Measurements from ENCODE around the gene NRL. TPM values are rescaled to one million over a fixed set of nuclear protein-coding genes. Genes with fewer than 3 reads are reported as not detected.
A peak's percentile ranks its signal among the peaks of the same experiment; 100 is the strongest.
"Not testable (repeated sequence)": the region's sequence is repeated elsewhere in the genome, so short reads cannot be mapped to it uniquely, and the experiment has no call there.

NRL gene
- total RNA-seq, 3 donors from 2014 or later (not counting 1 experiment from before 2014, with no cell fraction given), result 0.78 to 3.3 (median 2.8) TPM

DNA sequence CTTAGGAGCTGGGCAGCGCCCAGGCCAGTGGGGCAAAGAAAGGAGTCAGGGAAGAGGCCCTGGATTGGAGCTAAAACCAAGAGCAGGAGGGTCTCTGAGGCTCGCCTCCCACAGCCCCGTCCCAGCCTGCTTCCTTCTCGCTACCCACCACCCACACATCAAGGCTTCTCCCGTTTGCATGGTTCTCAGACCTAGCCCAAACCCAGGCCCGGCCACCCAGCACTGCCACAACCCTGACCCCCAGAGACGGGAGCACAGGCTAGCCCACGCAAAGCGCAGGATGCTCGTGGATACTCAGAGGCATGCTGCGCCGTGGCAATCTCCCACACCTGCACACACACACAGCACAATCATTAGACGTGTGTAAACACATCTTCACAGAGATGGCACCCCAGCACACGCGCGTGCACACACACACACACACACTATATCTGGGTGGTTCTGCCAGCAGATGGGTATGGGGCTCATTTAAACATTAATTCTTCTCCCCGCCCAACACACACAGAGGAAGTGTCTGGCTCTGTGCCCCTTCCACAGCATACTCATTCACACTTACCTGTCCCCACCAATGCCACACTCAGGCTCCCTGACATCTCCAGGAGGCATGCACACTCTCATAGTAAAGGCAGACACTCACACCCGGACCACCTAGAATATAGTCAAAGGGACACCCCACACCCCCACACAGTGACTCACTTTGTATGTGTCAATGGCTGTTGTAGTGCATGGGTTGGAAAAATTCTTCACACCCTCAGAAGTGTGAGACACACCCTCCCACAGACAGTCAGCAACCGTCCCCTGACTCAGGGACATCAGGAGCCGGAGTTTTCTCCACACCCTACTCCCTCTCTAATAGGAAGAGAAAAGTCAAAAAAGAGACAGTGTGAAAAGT lies 61.8 kb downstream of the NRL start:
- no peaks in the 10 kb centered on the region for H3K27me3 ChIP-seq (ENCODE audit: control insufficient read depth, insufficient read depth, low read length)
- TF ChIP-seq, protein P1, sequence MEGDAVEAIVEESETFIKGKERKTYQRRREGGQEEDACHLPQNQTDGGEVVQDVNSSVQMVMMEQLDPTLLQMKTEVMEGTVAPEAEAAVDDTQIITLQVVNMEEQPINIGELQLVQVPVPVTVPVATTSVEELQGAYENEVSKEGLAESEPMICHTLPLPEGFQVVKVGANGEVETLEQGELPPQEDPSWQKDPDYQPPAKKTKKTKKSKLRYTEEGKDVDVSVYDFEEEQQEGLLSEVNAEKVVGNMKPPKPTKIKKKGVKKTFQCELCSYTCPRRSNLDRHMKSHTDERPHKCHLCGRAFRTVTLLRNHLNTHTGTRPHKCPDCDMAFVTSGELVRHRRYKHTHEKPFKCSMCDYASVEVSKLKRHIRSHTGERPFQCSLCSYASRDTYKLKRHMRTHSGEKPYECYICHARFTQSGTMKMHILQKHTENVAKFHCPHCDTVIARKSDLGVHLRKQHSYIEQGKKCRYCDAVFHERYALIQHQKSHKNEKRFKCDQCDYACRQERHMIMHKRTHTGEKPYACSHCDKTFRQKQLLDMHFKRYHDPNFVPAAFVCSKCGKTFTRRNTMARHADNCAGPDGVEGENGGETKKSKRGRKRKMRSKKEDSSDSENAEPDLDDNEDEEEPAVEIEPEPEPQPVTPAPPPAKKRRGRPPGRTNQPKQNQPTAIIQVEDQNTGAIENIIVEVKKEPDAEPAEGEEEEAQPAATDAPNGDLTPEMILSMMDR (IDR thresholded peaks at IDR 0.05), result no peak
- peaks cover 18 to 45% of the 10 kb centered on the region in 2 donors for H3K4me1 Mint-ChIP-seq
- peak overlapping the region; percentile 68 for H3K4me3 ChIP-seq (ENCODE audit: low read length)
- 53% methylated on average over 17 of the region's 20 CpGs for WGBS (ENCODE audit: insufficient coverage)
- peak overlapping the region; percentile 88 for H3K4me3 Mint-ChIP-seq
- peaks cover 33% of the 10 kb centered on the region for H3K4me1 ChIP-seq (ENCODE audit: control insufficient read depth, insufficient read depth, low read length)
- intact Hi-C loops (cut with micrococcal nuclease), result loop anchor here (2.0 kb wide), 1 partner anchor 62 kb away; the partner anchor contains the start of genes DCAF11 and NRL
- H3K36me3 ChIP-seq (ENCODE audit: control insufficient read depth, insufficient read depth, low read length), result no peaks in the 10 kb centered on the region
- no peaks in the 10 kb centered on the region for H3K9me3 Mint-ChIP-seq
- peak overlapping the region; percentile 69 to 90 for H3K27ac Mint-ChIP-seq
- no peak overlapping the region for H3K27ac ChIP-seq (ENCODE audit: low read length)
- H3K27me3 Mint-ChIP-seq (ENCODE audit: low read depth in 2 of 2), result peaks cover 0 to 2% of the 10 kb centered on the region in 2 donors
- ATAC-seq (peak; percentile 73 to 77 (median 77)), DNase-seq (peak; percentile 51 to 53)
- no peaks in the 10 kb centered on the region for H3K9me3 ChIP-seq (ENCODE audit: control insufficient read depth, insufficient read depth, low read length)
- H3K36me3 Mint-ChIP-seq, result no peaks in the 10 kb centered on the region

DNA sequence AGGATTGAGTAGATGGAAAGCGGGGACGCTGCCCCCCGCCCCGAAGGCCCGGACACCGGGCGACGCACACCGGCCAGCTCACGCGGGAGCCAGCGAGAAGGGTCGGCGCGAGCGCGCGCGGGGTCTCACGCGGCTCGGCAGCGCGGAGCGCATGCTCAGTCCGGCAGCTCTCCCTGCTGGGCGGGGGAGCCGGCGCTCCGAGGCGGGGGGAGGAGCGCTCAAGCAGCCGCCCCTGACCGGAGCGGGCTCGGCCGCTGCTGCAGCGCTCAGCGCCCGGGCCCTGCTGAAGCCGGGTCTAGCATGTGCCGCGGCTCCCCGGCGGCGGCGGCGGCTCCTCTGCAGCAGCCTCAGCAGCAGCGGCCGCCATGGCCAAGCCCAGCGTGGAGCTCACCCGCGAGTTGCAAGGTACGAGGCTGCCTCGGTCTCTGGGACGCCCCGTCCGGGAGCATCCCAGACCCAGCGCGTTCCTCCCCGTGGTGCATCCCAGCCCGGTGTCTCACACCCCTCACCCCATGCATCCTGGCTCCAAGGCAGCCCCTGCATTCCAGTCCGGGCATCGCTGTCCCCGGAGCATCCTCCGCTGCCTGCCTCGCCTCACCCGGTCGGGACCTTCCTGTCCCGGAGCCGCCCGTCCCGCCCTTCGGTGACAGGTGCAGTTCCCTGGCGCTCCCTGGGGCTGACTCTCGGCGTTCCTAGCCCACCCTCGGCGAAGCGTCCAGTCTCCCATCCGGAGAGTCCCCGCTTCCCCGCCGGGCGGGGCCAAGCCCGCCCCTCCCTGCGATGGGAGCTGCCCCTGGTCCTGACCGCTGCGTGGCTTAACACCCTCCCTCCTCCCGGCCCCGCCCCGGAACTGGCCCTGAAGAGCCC lies 62.7 kb downstream of the NRL start, which contains the start of gene CARMIL3:
Gene CARMIL3 (plus strand): TSS at position 221 of the 867 bp plus-strand sequence. CDS start 145 bp downstream, at position 366.
- intact Hi-C loops (cut with micrococcal nuclease), result loop anchor here (2.0 kb wide), 1 partner anchor 63 kb away; the partner anchor contains the start of genes DCAF11 and NRL
- Histone ChIP-seq H3K36me3 (ENCODE audit: control insufficient read depth, insufficient read depth, low read length) (no peaks in the 10 kb centered on the region), H3K27ac (ENCODE audit: low read length) (no peak within 1 kb of the TSS), H3K9me3 (ENCODE audit: control insufficient read depth, insufficient read depth, low read length) (no peaks in the 10 kb centered on the region), H3K4me1 (ENCODE audit: control insufficient read depth, insufficient read depth, low read length) (peaks cover 33% of the 10 kb centered on the region), H3K27me3 (ENCODE audit: control insufficient read depth, insufficient read depth, low read length) (no peaks in the 10 kb centered on the region), H3K4me3 (ENCODE audit: low read length) (peak within 1 kb of the TSS; percentile 68)
- H3K27ac Mint-ChIP-seq, result peak within 1 kb of the TSS; percentile 69 to 90
- H3K9me3 Mint-ChIP-seq, result no peaks in the 10 kb centered on the region
- peak within 1 kb of the TSS; percentile 88 for H3K4me3 Mint-ChIP-seq
- TF ChIP-seq, protein P1 (IDR thresholded peaks at IDR 0.05), result no peak
- peaks cover 0 to 2% of the 10 kb centered on the region in 2 donors for H3K27me3 Mint-ChIP-seq (ENCODE audit: low read depth in 2 of 2)
- H3K4me1 Mint-ChIP-seq, result peaks cover 18 to 45% of the 10 kb centered on the region in 2 donors
- peak; percentile 64 to 83 for DNase-seq
- WGBS (ENCODE audit: insufficient coverage), result under 1% methylated on average over 92 of the region's 92 CpGs
- ATAC-seq, result peak; percentile 67 to 82 (median 78)
- no peaks in the 10 kb centered on the region for H3K36me3 Mint-ChIP-seq

DNA sequence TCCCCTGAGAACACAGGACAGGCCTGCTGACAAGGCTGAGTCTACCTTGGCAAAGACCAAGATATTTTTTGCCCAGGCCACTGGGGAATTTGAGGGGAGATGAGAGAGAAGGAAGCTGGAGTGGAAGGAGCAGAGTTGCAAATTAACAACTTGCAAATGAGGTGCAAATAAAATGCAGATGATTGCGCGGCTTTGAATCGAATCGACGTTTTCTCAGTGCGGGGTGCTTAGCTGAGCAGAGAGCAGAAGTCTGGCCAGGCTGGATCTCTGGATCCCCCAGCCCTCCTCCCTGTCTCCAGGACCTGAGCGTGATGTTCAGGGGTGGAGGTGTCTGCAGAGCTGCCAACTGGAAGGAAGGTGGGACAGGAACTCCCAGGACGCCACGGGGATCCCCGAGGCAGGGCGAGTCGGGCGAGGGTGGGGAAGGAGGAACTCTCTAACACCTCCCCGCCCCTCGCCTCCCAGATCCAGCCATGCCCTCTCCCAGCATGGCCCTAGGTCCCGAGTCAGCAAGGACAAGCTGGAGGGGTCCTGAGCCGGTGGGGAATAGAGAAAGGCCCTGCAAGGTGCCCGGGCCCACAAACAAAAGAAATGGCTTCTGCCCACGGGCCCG lies 63.5 kb downstream of the NRL start:
- no peaks in the 10 kb centered on the region for H3K27me3 ChIP-seq (ENCODE audit: control insufficient read depth, insufficient read depth, low read length)
- H3K27ac ChIP-seq (ENCODE audit: low read length), result no peak overlapping the region
- no peaks in the 10 kb centered on the region for H3K9me3 Mint-ChIP-seq
- DNase-seq, result peak in 1 of 2 donors; percentile 42
- H3K36me3 Mint-ChIP-seq, result no peaks in the 10 kb centered on the region
- peak overlapping the region in 1 of 2 donors; percentile 90 for H3K27ac Mint-ChIP-seq
- TF ChIP-seq, protein P1 (IDR thresholded peaks at IDR 0.05), result no peak
- peaks cover 0 to 2% of the 10 kb centered on the region in 2 donors for H3K27me3 Mint-ChIP-seq (ENCODE audit: low read depth in 2 of 2)
- 32% methylated on average over 17 of the region's 20 CpGs for WGBS (ENCODE audit: insufficient coverage)
- H3K4me3 Mint-ChIP-seq, result peak overlapping the region; percentile 88
- peaks cover 33% of the 10 kb centered on the region for H3K4me1 ChIP-seq (ENCODE audit: control insufficient read depth, insufficient read depth, low read length)
- no peaks in the 10 kb centered on the region for H3K9me3 ChIP-seq (ENCODE audit: control insufficient read depth, insufficient read depth, low read length)
- H3K4me3 ChIP-seq (ENCODE audit: low read length), result peak overlapping the region; percentile 49
- no peak for ATAC-seq
- intact Hi-C loops (cut with micrococcal nuclease), result no loop called here
- H3K36me3 ChIP-seq (ENCODE audit: control insufficient read depth, insufficient read depth, low read length), result no peaks in the 10 kb centered on the region
- H3K4me1 Mint-ChIP-seq, result peaks cover 18 to 45% of the 10 kb centered on the region in 2 donors

DNA sequence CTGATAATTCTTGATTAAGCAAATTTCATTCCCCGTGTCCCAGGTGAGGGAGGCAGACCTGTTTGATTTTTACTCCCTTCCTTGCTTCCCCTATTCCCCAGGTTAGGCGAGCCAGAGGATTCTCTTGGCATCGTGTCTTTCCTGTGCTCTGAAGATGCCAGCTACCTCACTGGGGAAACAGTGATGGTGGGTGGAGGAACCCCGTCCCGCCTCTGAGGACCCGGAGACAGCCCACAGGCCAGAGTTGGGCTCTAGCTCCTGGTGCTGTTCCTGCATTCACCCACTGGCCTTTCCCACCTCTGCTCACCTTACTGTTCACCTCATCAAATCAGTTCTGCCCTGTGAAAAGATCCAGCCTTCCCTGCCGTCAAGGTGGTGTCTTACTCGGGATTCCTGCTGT lies 64.0 kb downstream of the NRL start:
- Mint-ChIP-seq H3K4me3 (peak overlapping the region; percentile 88), H3K4me1 (peaks cover 18 to 46% of the 10 kb centered on the region in 2 donors), H3K27ac (peak overlapping the region in 1 of 2 donors; percentile 90)
- H3K9me3 ChIP-seq (ENCODE audit: control insufficient read depth, insufficient read depth, low read length); H3K27me3 Mint-ChIP-seq (ENCODE audit: low read depth in 2 of 2); intact Hi-C loops (cut with micrococcal nuclease); ATAC-seq; H3K9me3 Mint-ChIP-seq; H3K27ac ChIP-seq (ENCODE audit: low read length); H3K36me3 Mint-ChIP-seq; H3K36me3 ChIP-seq (ENCODE audit: control insufficient read depth, insufficient read depth, low read length); H3K4me3 ChIP-seq (ENCODE audit: low read length); DNase-seq; H3K27me3 ChIP-seq (ENCODE audit: control insufficient read depth, insufficient read depth, low read length): not testable (repeated sequence)
- peaks cover 33% of the 10 kb centered on the region for H3K4me1 ChIP-seq (ENCODE audit: control insufficient read depth, insufficient read depth, low read length)
- 97% methylated on average over 8 of the region's 8 CpGs for WGBS (ENCODE audit: insufficient coverage)

DNA sequence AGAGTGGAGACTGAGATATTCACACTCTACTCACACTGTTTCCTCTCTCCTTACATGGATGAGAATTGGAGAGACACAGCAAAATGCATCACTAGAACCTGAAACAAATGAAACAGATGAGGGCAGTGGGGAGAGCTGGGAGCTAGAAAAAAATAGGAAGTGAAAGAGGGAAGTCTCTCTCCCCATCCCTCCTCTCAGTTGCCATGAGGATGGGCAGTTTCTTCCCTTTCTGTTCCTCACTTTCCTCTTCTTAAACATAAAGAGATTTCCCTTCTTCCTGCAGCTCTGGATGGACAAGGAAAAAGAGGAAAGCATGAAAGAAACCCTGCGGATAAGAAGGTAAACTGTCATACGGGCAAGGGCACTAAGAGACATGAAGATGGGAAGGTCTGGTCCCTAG lies 65.7 kb downstream of the NRL start:
- H3K9me3 ChIP-seq (ENCODE audit: control insufficient read depth, insufficient read depth, low read length); H3K27me3 Mint-ChIP-seq (ENCODE audit: low read depth in 2 of 2); H3K9me3 Mint-ChIP-seq; intact Hi-C loops (cut with micrococcal nuclease); DNase-seq; ATAC-seq; H3K4me3 ChIP-seq (ENCODE audit: low read length); H3K36me3 Mint-ChIP-seq; H3K27me3 ChIP-seq (ENCODE audit: control insufficient read depth, insufficient read depth, low read length); H3K27ac Mint-ChIP-seq; H3K36me3 ChIP-seq (ENCODE audit: control insufficient read depth, insufficient read depth, low read length); H3K27ac ChIP-seq (ENCODE audit: low read length): not testable (repeated sequence)
- H3K4me1 ChIP-seq (ENCODE audit: control insufficient read depth, insufficient read depth, low read length), result peaks cover 31% of the 10 kb centered on the region
- Mint-ChIP-seq H3K4me1 (peaks cover 18 to 43% of the 10 kb centered on the region in 2 donors), H3K4me3 (peak overlapping the region; percentile 32)
- 27% methylated on average over 2 of the region's 2 CpGs for WGBS (ENCODE audit: insufficient coverage)

Measured in natural killer cell (primary cell).